ENCODE measurements around the gene C1GALT1.
"Not testable (repeated sequence)": the region's sequence is repeated elsewhere in the genome, so short reads cannot be mapped to it uniquely, and the experiment has no call there.

C1GALT1 gene

DNA sequence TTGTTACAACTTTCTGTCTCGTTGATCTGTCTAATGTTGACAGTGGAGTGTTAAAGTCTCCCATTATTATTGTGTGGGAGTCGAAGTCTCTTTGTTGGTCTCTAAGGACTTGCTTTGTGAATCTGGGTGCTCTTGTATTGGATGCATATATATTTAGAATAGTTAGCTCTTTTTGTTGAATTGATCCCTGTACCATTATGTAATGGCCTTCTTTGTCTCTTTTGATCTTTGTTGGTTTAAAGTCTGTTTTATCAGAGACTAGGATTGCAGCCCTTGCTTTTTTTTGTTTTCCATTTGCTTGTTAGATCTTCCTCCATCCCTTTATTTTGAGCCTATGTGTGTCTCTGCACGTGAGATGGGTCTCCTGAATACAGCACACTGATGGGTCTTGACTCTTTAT is 17.2 kb downstream of the C1GALT1 start:
- not testable (repeated sequence) for H3K4me3 Mint-ChIP-seq; H3K9me3 Mint-ChIP-seq; ATAC-seq (replicated peaks); H3K27me3 Mint-ChIP-seq; H3K27ac Mint-ChIP-seq; H3K36me3 Mint-ChIP-seq (ENCODE audit: insufficient read depth); DNase-seq
- peaks cover 63 to 74% of the 10 kb centered on the region in 2 donors for H3K4me1 Mint-ChIP-seq (ENCODE audit: low read depth in 2 of 2)

GRCh38 chr7:7200255-7200654 is 17.9 kb downstream of the C1GALT1 start:
- H3K27ac Mint-ChIP-seq: peak overlapping the region in 1 of 2 donors; percentile 47
- peaks cover 62 to 70% of the 10 kb centered on the region in 2 donors for H3K4me1 Mint-ChIP-seq (ENCODE audit: low read depth in 2 of 2)
- not testable (repeated sequence) for H3K4me3 Mint-ChIP-seq; DNase-seq; ATAC-seq (replicated peaks); H3K9me3 Mint-ChIP-seq; H3K27me3 Mint-ChIP-seq; H3K36me3 Mint-ChIP-seq (ENCODE audit: insufficient read depth)

- no peaks in the 10 kb centered on the region for H3K27me3 Mint-ChIP-seq
- peaks cover 0 to 2% of the 10 kb centered on the region in 2 donors for H3K9me3 Mint-ChIP-seq
- H3K4me3 Mint-ChIP-seq: peak overlapping the region; percentile 68 to 70
- peak; percentile 98 for ATAC-seq (replicated peaks)
- peaks cover 54 to 70% of the 10 kb centered on the region in 2 donors for H3K4me1 Mint-ChIP-seq (ENCODE audit: low read depth in 2 of 2)
- peaks cover 8% of the 10 kb centered on the region for H3K36me3 Mint-ChIP-seq (ENCODE audit: insufficient read depth)
- DNase-seq: peak; percentile 23 to 48 (median 35)
- H3K27ac Mint-ChIP-seq: peak overlapping the region; percentile 69 to 80
Measured at GRCh38 chr7:7201578-7202374, 19.4 kb downstream of the C1GALT1 start.

DNA sequence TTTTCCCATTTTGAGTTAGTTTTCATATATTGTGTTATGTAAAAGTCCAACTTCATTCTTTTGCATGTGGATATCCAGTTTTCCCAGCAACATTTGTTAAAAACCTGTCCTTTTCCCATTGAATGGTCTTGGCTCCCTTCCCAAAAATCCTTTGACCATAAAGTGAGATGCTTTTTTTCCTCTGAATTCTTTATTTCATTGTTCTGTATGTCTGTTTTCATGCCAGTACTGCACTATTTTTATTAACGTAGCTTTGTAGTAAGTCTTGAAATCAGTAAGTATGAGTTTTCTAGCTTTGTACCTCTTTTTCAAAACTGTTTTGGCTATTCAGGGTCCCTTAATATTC is 20.0 kb downstream of the C1GALT1 start:
- Mint-ChIP-seq H3K4me3 (peak overlapping the region; percentile 68 to 70), H3K27ac (peak overlapping the region; percentile 69 to 80), H3K4me1 (ENCODE audit: low read depth in 2 of 2) (peaks cover 59 to 72% of the 10 kb centered on the region in 2 donors), H3K36me3 (ENCODE audit: insufficient read depth) (peaks cover 8% of the 10 kb centered on the region), H3K27me3 (no peaks in the 10 kb centered on the region), H3K9me3 (peaks cover 0 to 2% of the 10 kb centered on the region in 2 donors)
- ATAC-seq (replicated peaks): no peak
- no peak for DNase-seq

GRCh38 chr7:7203813-7204575 is 21.6 kb downstream of the C1GALT1 start:
- Mint-ChIP-seq H3K9me3 (peaks cover 0 to 2% of the 10 kb centered on the region in 2 donors), H3K4me3 (peak overlapping the region; percentile 32 to 44), H3K36me3 (ENCODE audit: insufficient read depth) (peaks cover 8% of the 10 kb centered on the region), H3K27ac (peak overlapping the region; percentile 63 to 73), H3K27me3 (no peaks in the 10 kb centered on the region), H3K4me1 (ENCODE audit: low read depth in 2 of 2) (peaks cover 51 to 67% of the 10 kb centered on the region in 2 donors)
- no peak for DNase-seq
- ATAC-seq (replicated peaks): peak; percentile 39

DNA sequence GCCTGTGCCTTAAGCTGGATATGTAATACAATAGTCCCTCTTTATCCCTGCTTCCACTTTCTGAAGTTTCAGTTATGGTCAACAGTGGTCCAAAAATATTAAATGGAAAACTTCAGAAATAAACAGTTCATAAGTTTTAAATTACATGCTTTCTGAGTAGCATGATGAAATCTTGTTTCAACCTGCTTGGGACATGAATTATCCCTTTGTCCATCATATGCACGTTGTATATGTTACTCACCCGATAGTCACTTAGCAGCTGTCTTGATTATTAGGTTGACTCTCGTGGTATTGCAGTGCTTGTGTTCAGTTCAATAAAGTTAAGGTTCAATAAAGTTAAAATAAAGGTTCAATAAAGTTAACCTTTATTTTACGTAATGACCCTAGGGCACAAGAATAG is 25.5 kb downstream of the C1GALT1 start:
- no peak for DNase-seq
- Mint-ChIP-seq H3K27me3 (no peaks in the 10 kb centered on the region), H3K36me3 (ENCODE audit: insufficient read depth) (peaks cover 12% of the 10 kb centered on the region), H3K4me3 (no peak overlapping the region), H3K4me1 (ENCODE audit: low read depth in 2 of 2) (peaks cover 40 to 68% of the 10 kb centered on the region in 2 donors), H3K9me3 (no peaks in the 10 kb centered on the region), H3K27ac (peak overlapping the region in 1 of 2 donors; percentile 49)
- no peak for ATAC-seq (replicated peaks)

- H3K36me3 Mint-ChIP-seq (ENCODE audit: insufficient read depth): peaks cover 12% of the 10 kb centered on the region
- H3K4me3 Mint-ChIP-seq: no peak overlapping the region
- peaks cover 34 to 61% of the 10 kb centered on the region in 2 donors for H3K4me1 Mint-ChIP-seq (ENCODE audit: low read depth in 2 of 2)
Measured at GRCh38 chr7:7208520-7208919, 26.2 kb downstream of the C1GALT1 start.

DNA sequence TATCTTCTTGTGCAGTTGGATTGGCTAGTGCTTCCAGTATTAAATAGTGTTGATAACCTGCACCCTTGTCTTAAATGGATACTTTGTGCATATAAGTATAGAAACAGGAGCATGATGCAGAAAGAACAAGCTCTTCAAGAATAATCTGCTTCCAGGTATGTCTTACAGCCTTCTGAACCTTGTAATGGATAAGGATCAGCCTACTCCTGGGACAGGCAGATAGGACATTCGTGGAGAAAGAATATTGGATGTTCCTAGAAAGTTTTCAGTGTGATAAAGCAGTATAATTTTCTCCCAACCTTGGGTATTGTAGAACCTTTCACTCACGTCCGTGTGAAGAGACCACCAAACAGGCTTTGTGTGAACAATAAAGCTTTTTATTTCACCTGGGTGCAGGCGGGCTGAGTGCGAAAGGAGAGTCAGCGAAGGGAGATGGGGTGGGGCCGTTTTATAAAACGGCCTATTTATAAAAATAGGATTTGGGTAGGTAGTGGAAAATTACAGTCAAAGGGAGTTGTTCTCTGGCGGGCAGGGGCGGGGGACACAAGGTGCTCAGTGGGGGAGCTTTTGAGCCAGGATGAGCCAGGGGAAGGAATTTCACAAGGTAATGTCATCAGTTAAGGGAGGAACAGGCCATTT is 27.2 kb downstream of the C1GALT1 start:
- Mint-ChIP-seq H3K27ac (peak overlapping the region in 1 of 2 donors; percentile 13), H3K4me3 (no peak overlapping the region), H3K4me1 (ENCODE audit: low read depth in 2 of 2) (peaks cover 25 to 56% of the 10 kb centered on the region in 2 donors), H3K27me3 (no peaks in the 10 kb centered on the region), H3K36me3 (ENCODE audit: insufficient read depth) (peaks cover 15% of the 10 kb centered on the region), H3K9me3 (no peaks in the 10 kb centered on the region)
- DNase-seq (no peak), ATAC-seq (replicated peaks) (no peak)

More at GRCh38 chr7:7208520-7208919, 26.2 kb downstream of the C1GALT1 start:
- ATAC-seq (replicated peaks): no peak
- no peak for DNase-seq
- Mint-ChIP-seq H3K27ac (no peak overlapping the region), H3K27me3 (no peaks in the 10 kb centered on the region), H3K9me3 (no peaks in the 10 kb centered on the region)

- H3K36me3 Mint-ChIP-seq (ENCODE audit: insufficient read depth): peaks cover 19% of the 10 kb centered on the region
- H3K27ac Mint-ChIP-seq: peak overlapping the region in 1 of 2 donors; percentile 49
- H3K9me3 Mint-ChIP-seq: no peaks in the 10 kb centered on the region
- H3K4me1 Mint-ChIP-seq (ENCODE audit: low read depth in 2 of 2): peaks cover 19 to 48% of the 10 kb centered on the region in 2 donors
- no peak for ATAC-seq (replicated peaks)
- DNase-seq: no peak
- H3K27me3 Mint-ChIP-seq: no peaks in the 10 kb centered on the region
- H3K4me3 Mint-ChIP-seq: no peak overlapping the region
Measured at GRCh38 chr7:7210475-7211237, 28.3 kb downstream of the C1GALT1 start.

DNA sequence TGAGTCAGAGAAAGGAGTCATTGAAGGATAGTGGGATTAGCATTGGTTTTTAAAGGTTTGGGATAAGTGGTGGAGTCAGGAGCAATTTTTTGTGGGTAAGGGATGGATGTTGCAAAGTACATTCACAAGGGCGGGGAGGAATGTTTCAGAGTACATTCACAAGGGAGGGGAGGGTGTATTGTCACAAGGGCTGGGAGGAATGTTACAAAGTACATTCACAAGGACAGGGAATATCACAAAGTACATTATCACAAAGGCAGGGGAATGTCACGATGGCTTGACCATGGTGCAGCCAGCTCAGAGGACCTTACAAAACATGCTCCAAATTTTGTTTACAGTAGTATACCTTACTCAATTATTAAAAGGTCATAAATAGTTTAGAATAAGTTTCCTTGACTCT is 30.3 kb downstream of the C1GALT1 start:
- ATAC-seq (replicated peaks): no peak

DNA sequence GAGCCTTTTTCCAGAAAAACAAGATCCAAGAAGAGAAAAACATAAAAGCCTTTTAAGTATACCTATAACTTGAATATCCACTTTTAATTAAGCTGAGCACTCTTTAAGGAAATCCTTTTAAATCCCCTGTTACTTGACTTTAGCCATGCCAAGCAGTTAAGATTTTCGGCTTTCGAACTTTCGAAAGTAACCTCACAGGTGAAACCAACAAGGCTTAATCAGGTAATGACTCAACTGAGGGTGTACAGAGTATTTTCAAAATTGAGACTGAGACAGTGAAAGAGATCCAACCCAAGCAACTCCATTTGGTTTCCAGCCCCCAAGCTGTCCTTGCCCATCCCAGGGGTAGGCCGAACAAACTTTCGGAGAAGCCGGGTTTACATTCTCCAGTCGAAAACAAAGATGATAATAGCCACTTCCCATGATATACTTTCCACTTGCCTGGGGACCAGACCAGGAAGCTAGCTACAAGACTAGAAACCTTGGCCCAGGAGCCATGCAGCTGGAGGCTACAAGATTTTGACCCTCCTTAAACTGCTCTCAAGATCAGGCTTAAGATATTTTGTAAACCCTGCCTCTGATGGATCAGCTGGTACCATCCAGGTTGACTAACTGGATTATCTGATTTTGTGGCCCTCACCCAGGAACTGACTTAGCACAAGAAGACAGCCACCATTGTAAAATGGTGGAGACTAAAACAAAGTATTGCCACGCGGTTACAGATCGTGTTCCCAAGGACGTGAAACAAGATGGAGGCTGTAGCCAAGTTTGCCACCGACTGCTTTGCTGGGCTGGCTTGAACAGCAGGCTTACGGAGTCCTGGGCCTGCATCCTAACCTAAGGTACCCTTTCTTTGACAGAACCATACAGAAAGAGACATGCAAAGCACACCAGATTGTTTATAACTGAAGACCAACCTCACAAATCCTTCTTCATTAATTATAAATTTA is 32.3 kb downstream of the C1GALT1 start:
- no peaks in the 10 kb centered on the region for H3K9me3 Mint-ChIP-seq
- H3K4me3 Mint-ChIP-seq: no peak overlapping the region
- H3K4me1 Mint-ChIP-seq (ENCODE audit: low read depth in 2 of 2): peaks cover 17 to 42% of the 10 kb centered on the region in 2 donors
- DNase-seq: no peak
- no peak for ATAC-seq (replicated peaks)
- H3K36me3 Mint-ChIP-seq (ENCODE audit: insufficient read depth): peaks cover 29% of the 10 kb centered on the region
- H3K27ac Mint-ChIP-seq: no peak overlapping the region
- no peaks in the 10 kb centered on the region for H3K27me3 Mint-ChIP-seq

More for the DNA sequence above, 30.3 kb downstream of the C1GALT1 start:
- DNase-seq: no peak
- H3K36me3 Mint-ChIP-seq (ENCODE audit: insufficient read depth): peaks cover 23% of the 10 kb centered on the region
- peaks cover 13 to 47% of the 10 kb centered on the region in 2 donors for H3K4me1 Mint-ChIP-seq (ENCODE audit: low read depth in 2 of 2)
- H3K4me3 Mint-ChIP-seq: no peak overlapping the region
- no peak overlapping the region for H3K27ac Mint-ChIP-seq
- no peaks in the 10 kb centered on the region for H3K9me3 Mint-ChIP-seq
- no peaks in the 10 kb centered on the region for H3K27me3 Mint-ChIP-seq

- peak overlapping the region in 1 of 2 donors; percentile 42 for H3K27ac Mint-ChIP-seq
- DNase-seq (no peak), ATAC-seq (replicated peaks) (no peak)
- H3K4me1 Mint-ChIP-seq (ENCODE audit: low read depth in 2 of 2): peaks cover 15 to 40% of the 10 kb centered on the region in 2 donors
- no peaks in the 10 kb centered on the region for H3K27me3 Mint-ChIP-seq
- H3K36me3 Mint-ChIP-seq (ENCODE audit: insufficient read depth): peaks cover 35% of the 10 kb centered on the region
- no peak overlapping the region for H3K4me3 Mint-ChIP-seq
- no peaks in the 10 kb centered on the region for H3K9me3 Mint-ChIP-seq
Measured at GRCh38 chr7:7216279-7216678, 33.9 kb downstream of the C1GALT1 start.

Data from effector memory CD8-positive, alpha-beta T cell (primary cell).